Trophoblast cell (in vitro differentiated cells and primary cell): ENCODE data around the gene VDAC1.
"Not testable (repeated sequence)": the region's sequence is repeated elsewhere in the genome, so short reads cannot be mapped to it uniquely, and the experiment has no call there.

Source experiments
- DNase-seq, 2 donors: peaks; one replicate each; pipeline ENCODE4 v3.0.0-alpha.2; 2016
- H2AFZ ChIP-seq: 2 replicates; pipeline ENCODE4 v1.6.1; 2013; ENCODE audit warnings: low read length, moderate library complexity, mild to moderate bottlenecking; ENCODE audit not compliant: insufficient read depth, poor library complexity
- H2AK5ac ChIP-seq: 2 replicates; pipeline ENCODE4 v1.6.1; 2013; ENCODE audit warnings: mild to moderate bottlenecking, low read length
- H2BK120ac ChIP-seq: 2 replicates; pipeline ENCODE4 v1.6.1; 2013; ENCODE audit warnings: low read length, mild to moderate bottlenecking, moderate library complexity; ENCODE audit not compliant: insufficient read depth, poor library complexity
- H2BK12ac ChIP-seq: 2 replicates; pipeline ENCODE4 v1.6.1; 2013; ENCODE audit warnings: mild to moderate bottlenecking, low read length, moderate library complexity
- H2BK5ac ChIP-seq: 2 replicates; pipeline ENCODE4 v1.6.1; 2013; ENCODE audit warnings: low read length, low read depth, moderate library complexity, mild to moderate bottlenecking; ENCODE audit not compliant: poor library complexity
- H3K14ac ChIP-seq: 2 replicates; pipeline ENCODE4 v1.6.1; 2013; ENCODE audit warnings: mild to moderate bottlenecking, low read length
- H3K18ac ChIP-seq: 2 replicates; pipeline ENCODE4 v1.6.1; 2013; ENCODE audit warnings: mild to moderate bottlenecking, low read length
- H3K23ac ChIP-seq: 2 replicates; pipeline ENCODE4 v1.6.1; 2013; ENCODE audit warnings: low read length
- H3K27ac ChIP-seq: 2 replicates; pipeline ENCODE4 v1.5.1; 2013; ENCODE audit warnings: low read depth, mild to moderate bottlenecking, inconsistent platforms, low read length, moderate library complexity
- H3K27me3 ChIP-seq: 2 replicates; pipeline ENCODE4 v1.6.1; 2013; ENCODE audit warnings: inconsistent platforms, mild to moderate bottlenecking, low read length, moderate library complexity; ENCODE audit not compliant: insufficient read depth
- H3K36me3 ChIP-seq, 2 experiments: 1 replicate in 1 of 2; 2 replicates in 1 of 2; pipeline ENCODE4 v1.6.1; 2013; ENCODE audit warnings: low read length in 2 of 2, mild to moderate bottlenecking in 2 of 2, moderate library complexity in 1 of 2; ENCODE audit not compliant: insufficient read depth in 2 of 2, control insufficient read depth in 1 of 2
- H3K4ac ChIP-seq: 2 replicates; pipeline ENCODE4 v1.6.1; 2013; ENCODE audit warnings: low read depth, mild to moderate bottlenecking, low read length, moderate library complexity
- H3K4me1 ChIP-seq, 2 experiments: 1 replicate in 1 of 2; 2 replicates in 1 of 2; pipeline ENCODE4 v1.6.1; 2013; ENCODE audit warnings: low read length in 2 of 2, mild to moderate bottlenecking in 2 of 2, moderate library complexity in 1 of 2; ENCODE audit not compliant: insufficient read depth in 2 of 2, control insufficient read depth in 1 of 2
- H3K4me2 ChIP-seq: 2 replicates; pipeline ENCODE4 v1.6.1; 2013; ENCODE audit warnings: inconsistent platforms, mild to moderate bottlenecking, low read length, moderate library complexity
- H3K4me3 ChIP-seq: 2 replicates; pipeline ENCODE4 v1.5.1; 2013; ENCODE audit warnings: mild to moderate bottlenecking, low read depth, low read length, inconsistent platforms
- H3K79me1 ChIP-seq: one replicate; pipeline ENCODE4 v1.6.1; 2013; ENCODE audit warnings: low read length
- H3K79me2 ChIP-seq: 2 replicates; pipeline ENCODE4 v1.6.1; 2013; ENCODE audit warnings: low read length, mild to moderate bottlenecking; ENCODE audit not compliant: control insufficient read depth, insufficient read depth, poor library complexity
- H3K9ac ChIP-seq: 2 replicates; pipeline ENCODE4 v1.6.1; 2013; ENCODE audit warnings: mild to moderate bottlenecking, low read length
- H3K9me3 ChIP-seq: 2 replicates; pipeline ENCODE4 v1.6.1; 2013; ENCODE audit warnings: low read depth, mild to moderate bottlenecking, control low read depth, inconsistent platforms, low read length; ENCODE audit not compliant: insufficient read depth
- H4K12ac ChIP-seq: 2 replicates; pipeline ENCODE4 v1.6.1; 2013; ENCODE audit warnings: low read depth, mild to moderate bottlenecking, low read length, moderate library complexity
- H4K8ac ChIP-seq: 2 replicates; pipeline ENCODE4 v1.6.1; 2013; ENCODE audit warnings: low read depth, mild to moderate bottlenecking, low read length, moderate library complexity
- H4K91ac ChIP-seq: one replicate; pipeline ENCODE4 v1.6.1; 2013; ENCODE audit warnings: low read depth, mild to moderate bottlenecking, low read length, moderate library complexity
- WGBS: extraction: QIAGEN DNeasy Blood & Tissue Kit; methylation state at CpG from one replicate; pipeline ENCODE4 v1.1.7; 2013; ENCODE audit warnings: missing lambda C conversion rate; ENCODE audit not compliant: insufficient read length, insufficient coverage; ENCODE audit errors: extremely low coverage; 5-methylcytosine and 5-hydroxymethylcytosine counted together

The VDAC1 gene

GRCh38 chr5:133977161-133977787 is 27.5 kb downstream of the VDAC1 start:
- H3K27ac ChIP-seq = no peak overlapping the region
- H3K9ac ChIP-seq = no peak overlapping the region
- H4K91ac ChIP-seq = no peak overlapping the region
- H3K79me1 ChIP-seq = no peaks in the 10 kb centered on the region
- no peak overlapping the region for H2AFZ ChIP-seq
- H2BK120ac ChIP-seq = no peak overlapping the region
- H3K36me3 ChIP-seq = peaks cover 34 to 50% of the 10 kb centered on the region in 2 experiments
- H4K12ac ChIP-seq = no peak overlapping the region
- H3K4ac ChIP-seq = no peak overlapping the region
- H3K9me3 ChIP-seq = no peaks in the 10 kb centered on the region
- no peak overlapping the region for H2AK5ac ChIP-seq
- H3K18ac ChIP-seq = no peak overlapping the region
- DNase-seq = no peak
- H2BK12ac ChIP-seq = no peak overlapping the region
- H3K4me1 ChIP-seq = no peaks in the 10 kb centered on the region
- no peak overlapping the region for H2BK5ac ChIP-seq
- H3K14ac ChIP-seq = no peak overlapping the region
- WGBS = no CpG with 5 or more reads among the region's 5 CpGs
- H3K23ac ChIP-seq = no peak overlapping the region
- no peak overlapping the region for H4K8ac ChIP-seq
- H3K4me2 ChIP-seq = no peak overlapping the region
- no peaks in the 10 kb centered on the region for H3K27me3 ChIP-seq
- no peak overlapping the region for H3K4me3 ChIP-seq
- no peaks in the 10 kb centered on the region for H3K79me2 ChIP-seq

DNA sequence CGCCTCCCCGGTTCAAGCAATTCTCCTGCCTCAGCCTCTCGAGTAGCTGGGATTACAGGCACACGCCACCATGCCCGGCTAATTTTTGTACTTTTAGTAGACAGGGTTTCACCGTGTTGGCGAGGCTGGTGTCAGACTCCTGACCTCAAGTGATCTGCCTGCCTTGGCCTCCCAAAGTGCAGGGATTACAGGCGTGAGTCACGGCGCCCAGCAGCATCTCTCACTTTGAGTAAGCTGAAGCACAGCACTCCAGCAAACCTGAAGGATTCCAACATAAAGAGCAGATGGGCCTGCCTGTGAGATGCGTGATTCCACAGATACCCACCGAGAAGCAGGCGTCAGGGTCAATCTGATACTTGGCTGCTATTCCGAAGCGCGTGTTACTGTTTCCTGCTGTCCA is 29.2 kb downstream of the VDAC1 start:
- H3K4ac ChIP-seq, H3K79me1 ChIP-seq, H3K18ac ChIP-seq, H3K9me3 ChIP-seq, H3K23ac ChIP-seq, H3K9ac ChIP-seq, H3K4me1 ChIP-seq, H3K27me3 ChIP-seq, H2BK120ac ChIP-seq, H3K79me2 ChIP-seq, H4K12ac ChIP-seq, H2AFZ ChIP-seq, H2BK5ac ChIP-seq, H3K4me3 ChIP-seq, H2BK12ac ChIP-seq, H3K27ac ChIP-seq, H4K8ac ChIP-seq, H2AK5ac ChIP-seq, H4K91ac ChIP-seq, DNase-seq, H3K14ac ChIP-seq, H3K4me2 ChIP-seq: not testable (repeated sequence)
- H3K36me3 ChIP-seq = peaks cover 36 to 48% of the 10 kb centered on the region in 2 experiments
- WGBS = no CpG with 5 or more reads among the region's 16 CpGs

DNA sequence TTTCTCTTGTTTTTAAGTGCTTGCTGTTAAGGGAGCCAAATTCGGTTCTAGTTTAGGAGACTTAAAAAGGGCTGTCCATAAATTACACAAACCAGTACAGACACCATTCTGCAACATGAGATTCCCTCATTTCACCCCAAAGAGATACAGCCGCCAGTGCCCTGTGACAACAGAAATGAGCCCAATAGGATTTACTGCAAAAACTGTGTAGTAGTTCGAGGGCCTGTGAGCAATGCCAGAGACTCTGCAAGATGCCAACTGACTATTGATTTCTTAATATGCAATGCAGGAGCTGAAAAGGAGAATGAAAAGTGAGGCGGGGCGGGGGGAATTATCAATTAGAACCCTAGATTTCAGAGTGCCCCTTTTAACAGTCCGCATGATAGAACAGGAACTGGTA is 30.6 kb downstream of the VDAC1 start:
- Histone ChIP-seq H2BK12ac (no peak overlapping the region), H3K4me2 (no peak overlapping the region), H2AFZ (no peak overlapping the region), H3K9ac (no peak overlapping the region), H3K4me1 (peaks cover 0 to 1% of the 10 kb centered on the region in 2 experiments), H3K27ac (no peak overlapping the region), H2BK120ac (no peak overlapping the region), H3K27me3 (no peaks in the 10 kb centered on the region), H4K8ac (no peak overlapping the region), H2BK5ac (no peak overlapping the region), H3K79me1 (no peaks in the 10 kb centered on the region), H3K9me3 (no peaks in the 10 kb centered on the region), H3K23ac (no peak overlapping the region), H3K4me3 (no peak overlapping the region), H4K12ac (no peak overlapping the region), H3K36me3 (peaks cover 35 to 43% of the 10 kb centered on the region in 2 experiments), H3K18ac (no peak overlapping the region), H2AK5ac (no peak overlapping the region), H3K79me2 (no peaks in the 10 kb centered on the region), H3K14ac (no peak overlapping the region), H3K4ac (no peak overlapping the region), H4K91ac (no peak overlapping the region)
- no peak for DNase-seq
- WGBS = no CpG with 5 or more reads among the region's 6 CpGs

- Histone ChIP-seq H3K18ac (no peak overlapping the region), H3K36me3 (peaks cover 15 to 22% of the 10 kb centered on the region in 2 experiments), H3K4me1 (peaks cover 3 to 5% of the 10 kb centered on the region in 2 experiments), H2AFZ (no peak overlapping the region), H3K23ac (no peak overlapping the region), H3K14ac (no peak overlapping the region), H4K12ac (no peak overlapping the region), H2BK5ac (no peak overlapping the region), H3K4ac (no peak overlapping the region), H4K91ac (no peak overlapping the region), H4K8ac (no peak overlapping the region), H3K4me3 (no peak overlapping the region), H3K9me3 (no peaks in the 10 kb centered on the region), H2AK5ac (no peak overlapping the region), H3K79me1 (peaks cover 7% of the 10 kb centered on the region), H3K9ac (no peak overlapping the region), H3K27me3 (no peaks in the 10 kb centered on the region), H3K4me2 (no peak overlapping the region), H3K27ac (no peak overlapping the region), H3K79me2 (peaks cover 4% of the 10 kb centered on the region), H2BK12ac (no peak overlapping the region), H2BK120ac (no peak overlapping the region)
- no CpG with 5 or more reads among the region's 2 CpGs for WGBS
- no peak for DNase-seq
Observed at GRCh38 chr5:133970325-133970909, 34.4 kb downstream of the VDAC1 start.
